ENCODE data around the gene LSP1.
A peak's percentile ranks its signal among the peaks of the same experiment; 100 is the strongest.
"Not testable (repeated sequence)": the region's sequence is repeated elsewhere in the genome, so short reads cannot be mapped to it uniquely, and the experiment has no call there.

The LSP1 gene, protein sequence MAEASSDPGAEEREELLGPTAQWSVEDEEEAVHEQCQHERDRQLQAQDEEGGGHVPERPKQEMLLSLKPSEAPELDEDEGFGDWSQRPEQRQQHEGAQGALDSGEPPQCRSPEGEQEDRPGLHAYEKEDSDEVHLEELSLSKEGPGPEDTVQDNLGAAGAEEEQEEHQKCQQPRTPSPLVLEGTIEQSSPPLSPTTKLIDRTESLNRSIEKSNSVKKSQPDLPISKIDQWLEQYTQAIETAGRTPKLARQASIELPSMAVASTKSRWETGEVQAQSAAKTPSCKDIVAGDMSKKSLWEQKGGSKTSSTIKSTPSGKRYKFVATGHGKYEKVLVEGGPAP

DNA sequence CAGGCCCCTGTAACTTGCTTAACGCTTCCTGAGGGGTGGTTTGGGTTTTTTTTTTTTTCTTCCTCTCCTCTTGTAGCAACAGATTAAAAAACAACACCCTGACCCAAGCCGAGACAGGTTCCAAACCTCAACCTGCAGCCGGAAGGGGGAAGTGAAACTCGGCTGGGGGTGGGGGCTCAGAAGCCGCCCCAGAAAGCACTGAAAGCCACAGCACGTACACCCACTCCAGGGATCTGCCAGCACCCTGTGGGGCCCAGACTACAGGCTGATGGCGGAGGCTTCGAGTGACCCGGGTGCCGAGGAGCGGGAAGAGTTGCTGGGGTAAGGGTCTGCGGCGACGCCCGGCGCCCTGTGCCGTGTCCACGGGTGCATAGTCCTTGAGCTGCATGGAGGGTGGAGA is at the start of gene LSP1:
Gene LSP1, plus strand, starts transcription at position 208 of the 400 bp plus-strand sequence. Its CDS starts 61 bp downstream, at position 269.
- peak; percentile 59 to 81 (median 68) for DNase-seq (ENCODE audit: low read depth in 3 of 3)

DNA sequence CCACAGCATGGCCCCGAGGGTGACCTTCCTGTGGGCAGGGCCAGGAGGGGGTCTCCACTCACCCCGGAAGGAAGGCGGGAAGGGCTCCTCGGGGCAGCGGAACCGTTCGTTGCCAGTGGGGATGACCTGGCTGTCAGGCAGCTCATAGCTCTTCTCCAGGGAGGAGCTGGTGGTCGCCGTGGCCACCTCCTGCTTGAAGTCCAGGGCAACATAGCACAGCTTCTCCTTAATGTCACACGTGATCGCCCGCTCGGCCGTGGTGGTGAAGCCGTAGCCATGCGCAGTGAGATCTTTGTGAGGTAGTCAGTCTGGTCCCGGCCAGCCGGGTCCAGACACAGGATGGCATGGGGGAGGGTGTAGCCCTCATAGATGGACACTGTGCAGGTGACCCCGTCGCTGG is 49.6 kb upstream of the LSP1 start:
- no peak for DNase-seq (ENCODE audit: low read depth in 3 of 3)

DNA sequence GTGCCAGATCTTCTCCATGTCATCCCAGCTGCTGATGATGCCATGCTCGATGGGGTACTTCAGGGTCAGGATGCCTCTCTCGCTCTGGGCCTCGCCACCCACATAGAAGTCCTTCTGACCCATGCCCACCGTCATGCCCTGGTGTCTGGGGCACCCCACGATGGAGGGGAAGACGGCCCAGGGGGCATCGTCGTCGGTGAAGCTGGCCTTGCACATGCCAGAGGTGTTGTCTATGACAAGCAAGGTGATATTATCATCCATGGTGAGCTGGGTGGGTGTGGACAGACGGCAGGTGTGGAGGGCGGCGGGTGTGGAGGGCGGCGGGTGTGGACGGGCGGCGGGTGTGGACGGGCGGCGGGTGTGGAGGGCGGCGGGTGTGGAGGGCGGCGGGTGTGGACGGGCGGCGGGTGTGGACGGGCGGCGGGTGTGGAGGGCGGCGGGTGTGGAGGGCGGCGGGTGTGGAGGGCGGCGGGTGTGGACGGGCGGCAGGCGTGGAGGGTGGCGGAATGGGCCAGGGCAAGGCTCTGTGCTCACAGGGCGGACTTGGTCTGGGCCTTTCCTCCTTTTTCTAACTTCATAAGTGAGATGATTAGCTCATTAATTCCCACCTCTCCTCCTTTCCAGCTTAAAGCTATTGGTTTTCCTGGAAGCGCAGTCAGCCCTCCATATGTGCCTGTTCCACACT is 48.9 kb upstream of the LSP1 start:
- not testable (repeated sequence) for DNase-seq (ENCODE audit: low read depth in 3 of 3)

DNA sequence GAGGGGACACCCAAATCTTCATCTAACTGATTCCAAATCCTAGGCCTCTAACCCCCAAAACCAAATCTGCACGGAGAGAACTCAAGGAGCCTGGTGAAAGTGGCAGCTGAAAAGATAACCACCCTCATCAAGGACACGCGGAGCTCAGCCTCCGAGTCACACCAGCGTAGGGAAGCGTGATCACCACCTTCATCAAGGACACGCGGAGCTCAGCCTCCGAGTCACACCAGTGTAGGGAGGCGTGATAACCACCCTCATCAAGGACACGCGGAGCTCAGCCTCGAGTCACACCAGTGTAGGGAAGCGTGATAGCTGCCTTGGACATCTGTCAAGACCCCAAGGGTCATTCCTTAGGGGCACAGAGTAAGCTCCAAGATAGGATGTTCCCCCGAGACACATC is 47.4 kb upstream of the LSP1 start:
- DNase-seq (ENCODE audit: low read depth in 3 of 3): no peak

DNA sequence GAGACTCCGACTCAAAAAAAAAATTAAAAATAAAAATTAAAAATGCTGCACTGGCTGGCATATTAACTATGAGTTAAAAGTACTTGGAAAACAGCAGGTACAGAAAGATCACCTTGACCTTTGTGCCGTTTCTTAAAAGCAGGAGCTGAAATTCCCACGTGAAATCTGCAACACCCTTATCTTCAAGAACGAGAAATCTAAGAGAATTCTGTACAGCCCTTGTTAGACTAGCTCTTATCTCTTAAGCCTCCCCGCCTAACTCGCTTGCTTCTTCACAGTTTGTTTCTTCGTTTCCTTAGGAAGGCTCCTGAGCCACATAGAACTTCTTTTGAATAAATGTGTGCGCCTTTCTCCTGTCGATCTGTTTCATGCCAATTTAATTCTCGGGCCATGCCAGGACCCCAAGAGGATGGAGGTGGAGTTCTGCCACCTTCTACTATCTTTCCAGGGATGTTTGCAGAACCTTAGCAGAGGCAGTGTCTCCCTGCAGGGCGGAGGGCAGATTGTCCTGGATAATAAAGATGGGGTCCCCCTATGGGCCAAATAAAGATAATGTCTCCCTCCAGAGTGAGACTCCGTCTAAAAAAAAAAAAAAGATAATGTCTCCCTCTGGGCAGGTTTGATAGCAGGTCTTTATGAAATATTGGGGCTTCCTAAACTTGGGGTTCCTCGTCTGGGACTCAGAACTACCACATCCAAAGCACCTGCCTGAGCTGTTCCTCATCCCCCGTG is 45.5 kb upstream of the LSP1 start:
- DNase-seq (ENCODE audit: low read depth in 3 of 3): no peak

DNA sequence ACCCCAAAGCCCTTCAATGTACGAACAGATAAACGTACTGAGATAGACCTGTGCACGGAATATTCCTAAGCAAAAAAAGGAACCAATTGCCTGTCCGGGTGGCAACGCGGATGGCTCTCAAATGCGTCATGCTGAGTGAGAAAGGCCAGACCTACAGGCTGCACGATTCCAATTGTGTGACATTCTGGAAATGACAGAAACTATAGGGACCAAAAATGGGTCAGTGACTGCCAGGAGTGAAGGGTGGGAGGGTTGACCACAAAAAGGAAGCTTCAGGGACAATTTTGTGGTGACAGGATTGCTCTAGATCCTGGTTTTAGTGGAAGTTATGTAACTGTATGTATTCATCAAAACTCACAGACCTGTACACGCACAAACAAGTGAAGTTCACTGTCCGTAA is 42.1 kb upstream of the LSP1 start:
- DNase-seq (ENCODE audit: low read depth in 3 of 3): no peak

DNA sequence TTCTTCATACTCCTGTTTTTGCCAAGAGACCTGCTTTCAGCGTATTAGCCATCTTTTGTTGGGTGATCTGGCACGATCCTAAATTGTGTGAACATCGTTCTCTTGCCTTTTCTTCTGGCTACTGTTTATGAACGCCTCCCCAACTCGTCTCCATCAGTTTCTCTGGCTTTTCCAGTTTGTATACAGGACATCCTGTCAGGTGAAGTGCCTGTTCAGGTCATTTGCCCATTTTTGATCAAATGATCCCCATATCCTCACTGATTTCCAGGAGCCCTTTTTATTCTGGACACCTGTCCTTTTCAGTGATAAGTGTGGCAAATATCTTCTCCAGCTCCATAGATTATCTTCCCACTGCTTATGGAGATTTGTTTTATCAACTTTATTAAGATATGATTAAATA is 40.6 kb upstream of the LSP1 start:
- DNase-seq (ENCODE audit: low read depth in 3 of 3): no peak

DNA sequence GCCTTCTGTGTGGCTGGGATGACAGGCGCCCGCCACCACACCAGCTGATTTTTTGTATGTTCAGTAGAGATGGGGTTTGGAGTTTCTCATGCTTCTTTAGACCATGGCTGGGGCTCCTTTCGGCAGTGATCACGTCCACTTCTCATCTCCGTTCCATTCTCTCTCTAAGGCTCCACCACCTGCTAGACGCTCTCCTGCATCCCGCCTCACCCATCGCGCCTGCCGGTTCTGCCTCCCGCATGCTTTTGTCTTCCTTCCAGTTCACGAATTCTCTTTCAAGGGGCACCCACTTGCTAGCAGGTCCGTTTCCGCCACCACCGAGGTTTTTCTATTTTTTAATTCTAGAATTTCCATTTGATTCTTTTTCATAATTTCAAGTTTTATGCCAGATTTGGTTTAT is 40.1 kb upstream of the LSP1 start:
- DNase-seq (ENCODE audit: low read depth in 3 of 3): no peak

DNA sequence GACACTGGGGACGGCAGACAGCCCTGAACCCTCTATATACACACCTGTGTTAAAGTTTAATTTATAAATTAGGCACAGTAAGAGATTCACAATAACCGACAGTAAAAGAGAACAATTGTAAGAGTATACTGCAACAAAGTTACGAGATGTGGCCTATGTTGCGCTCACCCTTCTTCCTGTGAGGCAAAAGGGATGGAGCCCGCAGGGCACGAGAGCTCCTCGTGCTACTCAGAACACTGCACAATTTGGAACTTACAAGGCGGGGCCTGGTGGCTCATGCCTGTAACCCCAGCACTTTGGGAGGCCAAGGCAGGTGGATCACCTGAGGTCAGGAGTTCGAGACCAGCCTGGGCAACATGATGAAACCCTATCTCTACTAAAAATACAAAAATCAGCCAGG is 39.5 kb upstream of the LSP1 start:
- not testable (repeated sequence) for DNase-seq (ENCODE audit: low read depth in 3 of 3)

DNA sequence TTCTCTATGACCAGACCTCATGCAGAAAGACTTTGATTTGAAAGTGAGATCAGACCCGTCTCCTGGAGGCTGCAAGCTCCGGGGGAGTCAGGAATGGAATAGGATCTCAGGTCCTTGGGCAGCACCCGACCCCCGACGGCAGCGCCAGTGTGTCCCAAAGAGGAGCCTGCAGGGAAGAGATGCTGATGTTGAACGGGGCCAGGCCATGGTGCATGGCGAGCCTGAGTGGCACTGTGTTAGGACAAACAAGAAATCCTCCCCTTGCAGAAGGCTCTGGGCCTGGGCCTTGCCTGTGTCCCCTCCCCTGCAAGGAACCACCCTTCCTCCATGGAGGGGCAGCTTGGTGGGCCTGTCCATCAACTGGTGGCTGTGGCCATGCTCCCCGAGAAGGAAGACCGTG is 38.2 kb upstream of the LSP1 start:
- no peak for DNase-seq (ENCODE audit: low read depth in 3 of 3)

DNA sequence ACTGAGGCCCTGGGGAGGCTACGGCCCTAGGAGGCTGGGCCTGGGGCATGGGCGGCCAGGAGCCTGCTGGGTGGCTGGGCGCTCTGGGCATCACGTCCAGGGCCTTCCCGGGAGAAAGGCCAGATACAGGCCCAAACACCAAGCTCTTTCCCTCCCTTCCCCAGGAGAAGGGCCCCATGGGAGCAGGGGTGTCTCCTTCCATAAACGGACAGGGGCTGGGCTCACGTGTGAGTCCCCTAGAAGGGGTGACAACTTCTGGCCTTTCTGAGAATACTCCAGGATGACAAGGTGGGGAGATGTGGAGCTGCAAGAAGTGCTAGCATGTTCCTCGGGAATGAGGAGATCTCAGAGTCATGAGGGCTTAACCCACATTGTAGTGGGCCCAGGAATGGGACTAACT is 37.6 kb upstream of the LSP1 start:
- no peak for DNase-seq (ENCODE audit: low read depth in 3 of 3)

DNA sequence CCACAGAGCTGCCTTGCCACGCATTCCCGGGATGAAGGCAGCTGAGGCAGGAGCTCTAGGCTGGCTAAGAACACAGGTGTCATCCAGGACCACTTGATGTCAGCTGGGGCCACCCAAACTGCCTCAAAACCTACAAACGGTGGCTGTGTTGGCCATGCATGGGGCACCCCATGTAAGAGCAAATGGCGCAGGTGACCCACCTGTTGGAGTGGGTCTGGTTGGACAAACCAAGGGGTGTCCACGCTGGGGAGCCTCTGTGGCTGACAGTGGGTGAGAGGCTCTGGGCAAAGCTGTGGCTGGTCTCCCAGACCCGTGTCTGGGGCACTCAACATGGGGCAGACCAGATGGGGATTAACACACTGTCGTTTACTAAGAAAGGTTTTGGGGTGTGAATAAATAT is 37.1 kb upstream of the LSP1 start:
- no peak for DNase-seq (ENCODE audit: low read depth in 3 of 3)

DNA sequence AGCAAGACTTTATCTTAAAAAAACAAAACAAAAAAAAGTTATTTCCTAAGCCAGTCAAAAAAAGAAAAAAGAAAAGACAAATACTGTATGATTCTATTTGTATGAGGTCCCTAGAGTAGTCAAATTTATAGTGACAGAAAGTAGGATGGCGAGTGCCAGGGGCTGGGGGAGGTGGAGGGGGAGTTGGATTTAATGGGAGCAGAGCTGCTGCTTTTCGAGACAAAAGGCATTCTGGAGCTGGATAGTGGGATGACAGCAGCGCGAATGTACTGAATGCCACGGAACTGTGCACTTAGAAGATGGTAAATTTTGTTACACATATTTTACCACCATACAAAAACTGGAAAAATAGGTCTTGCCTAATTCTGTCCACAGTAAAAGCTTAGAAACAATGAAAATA is 35.9 kb upstream of the LSP1 start:
- no peak for DNase-seq (ENCODE audit: low read depth in 3 of 3)

DNA sequence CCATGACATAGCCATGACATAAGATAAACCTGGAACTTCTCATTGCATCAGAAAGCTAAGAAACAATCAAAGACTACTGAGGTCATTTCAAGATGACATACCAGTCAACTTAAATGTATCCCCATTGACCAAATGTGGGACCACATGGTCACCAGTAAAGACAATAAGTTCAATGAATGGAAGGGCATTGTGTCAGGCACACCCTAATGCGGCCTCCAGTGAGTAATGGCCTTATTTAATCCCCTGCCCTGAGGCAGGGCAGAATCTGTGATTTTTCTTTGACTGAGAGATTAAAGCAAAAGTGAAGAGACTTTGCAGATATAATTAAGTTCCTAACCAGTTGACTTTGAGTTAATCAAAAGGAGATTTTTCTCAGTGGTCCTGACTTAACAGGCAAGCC is 35.4 kb upstream of the LSP1 start:
- no peak for DNase-seq (ENCODE audit: low read depth in 3 of 3)

DNA sequence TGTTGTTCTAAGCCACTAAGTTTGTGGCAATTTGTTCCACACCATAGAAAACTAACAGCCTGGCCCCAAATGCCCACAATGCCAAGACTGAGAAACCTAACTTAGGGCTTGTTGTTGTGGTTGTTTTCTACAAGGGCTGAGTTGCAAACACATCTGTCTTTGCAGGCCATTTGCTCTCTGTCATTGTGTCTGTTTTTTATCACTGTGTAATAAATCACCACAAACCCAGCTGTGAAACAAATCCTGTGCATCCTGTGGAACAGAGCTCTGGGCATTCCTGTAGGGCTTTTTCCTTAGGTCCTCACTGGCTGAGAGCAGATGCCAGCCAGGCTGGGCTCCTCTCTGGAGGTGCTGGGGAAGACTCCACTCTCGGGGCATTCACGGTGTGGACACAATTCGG is 33.8 kb upstream of the LSP1 start:
- no peak for DNase-seq (ENCODE audit: low read depth in 3 of 3)

DNA sequence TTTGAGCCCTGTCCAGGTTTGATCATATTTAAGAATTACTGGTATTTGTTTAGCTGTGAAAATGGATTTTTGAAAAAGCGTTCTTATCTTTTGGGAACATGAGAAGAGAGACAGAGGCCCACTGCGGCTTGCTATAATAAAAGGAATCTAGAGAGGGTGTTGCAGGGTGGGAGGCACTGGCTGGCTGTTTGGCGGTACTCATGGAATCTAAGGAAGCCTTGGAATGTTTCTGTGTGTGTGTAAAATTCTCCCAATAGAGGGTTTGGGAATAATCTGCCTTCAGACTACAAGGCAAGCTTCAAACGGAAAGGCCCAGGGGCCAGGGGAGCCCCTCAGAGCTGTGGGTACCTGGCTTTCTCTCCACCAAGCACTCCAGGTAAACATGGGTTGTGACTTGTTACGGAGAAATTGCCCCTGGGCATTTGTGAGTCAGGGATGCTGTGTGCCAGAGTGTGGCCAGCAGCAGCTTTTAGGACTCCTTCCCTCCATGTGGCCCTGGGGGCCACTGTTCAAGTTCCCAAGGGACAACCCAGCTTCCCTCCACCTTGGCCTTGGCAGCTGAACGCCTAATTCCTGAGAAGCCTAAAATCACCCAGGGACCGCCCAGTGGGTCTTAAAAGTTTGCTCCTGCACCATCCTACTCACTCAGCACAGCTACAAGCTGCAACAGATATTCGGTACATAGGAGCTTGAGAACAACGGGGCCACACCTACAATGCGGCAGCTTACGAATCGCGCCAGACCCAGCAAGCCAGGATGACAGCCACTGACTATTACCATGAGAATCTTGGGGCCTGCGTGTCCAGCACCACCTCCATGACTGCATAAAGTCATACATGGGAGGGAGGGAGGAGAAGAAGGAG is 32.2 kb upstream of the LSP1 start:
- no peak for DNase-seq (ENCODE audit: low read depth in 3 of 3)

DNA sequence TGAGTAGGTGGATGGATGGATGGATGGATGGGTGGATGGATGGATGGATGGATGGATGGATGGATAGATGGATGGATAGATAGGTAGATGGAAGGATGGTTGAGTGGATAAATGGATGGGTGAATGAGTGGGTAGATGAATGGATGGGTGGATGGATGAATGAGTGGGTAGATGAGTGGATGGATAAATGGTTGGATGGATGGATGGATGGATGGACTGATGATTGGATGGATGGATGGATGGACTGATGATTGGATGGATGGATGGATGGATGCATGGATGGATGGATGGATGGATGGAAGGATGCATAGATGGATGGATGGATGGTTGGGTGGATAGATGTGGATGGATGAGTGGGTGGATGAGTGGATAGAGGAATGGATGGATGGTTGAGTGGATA is 31.3 kb upstream of the LSP1 start:
- no peak for DNase-seq (ENCODE audit: low read depth in 3 of 3)

DNA sequence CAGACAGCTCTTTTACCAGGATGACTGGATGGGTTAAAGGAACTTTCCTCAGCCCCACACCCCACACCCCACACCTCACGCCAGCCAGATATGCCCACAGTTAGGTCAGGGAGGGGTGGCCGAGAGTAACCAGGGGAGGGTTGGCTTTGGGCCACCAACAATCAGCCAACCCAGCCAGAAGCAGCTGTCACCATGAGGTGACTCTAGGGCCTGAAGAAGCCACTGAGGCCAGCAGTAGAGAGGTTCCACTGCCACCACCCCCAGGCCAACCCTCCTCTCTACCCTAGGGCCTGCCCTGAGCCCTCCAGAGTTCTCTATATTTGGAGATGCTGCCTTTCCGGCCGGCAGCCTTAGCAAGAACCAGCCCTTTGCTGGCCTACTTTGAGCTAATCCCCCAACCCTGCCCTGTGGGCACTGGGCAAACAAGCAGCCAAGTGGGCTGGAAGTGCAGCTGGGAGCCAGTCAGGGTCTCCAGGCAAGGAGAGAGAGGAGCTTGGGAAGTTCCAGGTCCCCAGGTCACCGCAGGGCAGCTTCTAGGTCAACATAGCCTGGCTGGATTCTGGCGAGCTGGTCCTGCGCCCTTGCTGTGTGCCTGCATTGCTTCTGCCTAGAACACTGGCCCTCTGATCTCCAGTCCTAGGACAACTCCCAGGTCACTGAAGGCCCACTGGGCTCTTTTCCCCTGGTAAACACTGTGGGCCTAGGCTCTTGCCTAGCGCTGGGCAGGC is 30.1 kb upstream of the LSP1 start:
- DNase-seq (ENCODE audit: low read depth in 3 of 3): no peak

DNA sequence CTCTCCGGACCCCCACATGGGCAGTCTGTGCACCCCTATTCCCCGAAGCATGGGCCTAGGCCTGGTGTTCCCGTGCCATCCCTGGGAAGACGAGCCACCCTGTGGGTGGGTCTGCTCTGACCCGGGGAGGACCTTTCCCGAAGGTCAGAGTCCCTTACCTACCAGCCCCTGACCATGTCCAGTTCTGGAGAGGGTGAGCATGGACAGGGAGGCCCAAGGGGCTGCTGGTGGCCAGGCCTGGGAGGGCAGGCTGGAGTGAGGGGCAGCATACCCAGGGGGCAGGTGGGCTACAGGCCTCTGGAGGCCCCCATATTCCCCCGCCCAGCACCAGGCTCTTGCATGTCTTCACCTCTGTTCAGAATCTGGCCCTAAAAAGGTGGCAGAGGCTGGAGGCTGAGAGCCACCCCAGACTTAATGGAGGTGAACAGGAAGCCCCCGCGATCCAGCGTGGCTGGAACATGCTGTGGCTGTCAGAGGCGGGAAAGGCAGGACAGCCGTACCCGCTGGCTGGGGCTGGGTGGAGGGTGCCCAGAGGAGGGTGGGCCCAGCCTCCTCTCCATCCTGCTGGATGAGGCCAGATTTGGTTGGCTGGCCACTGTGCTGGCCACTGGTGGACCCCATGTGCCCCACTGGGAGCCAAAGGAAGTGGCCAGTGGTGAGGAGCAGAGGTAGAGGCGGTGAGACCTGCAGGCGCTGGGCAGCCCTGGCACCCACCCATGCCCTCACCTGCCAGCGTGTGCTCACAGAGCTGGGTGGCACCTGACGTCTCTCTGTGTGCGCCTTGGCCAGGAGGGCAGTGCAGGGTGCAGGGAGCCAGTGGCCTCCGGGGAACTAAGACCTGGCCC is 29.3 kb upstream of the LSP1 start:
- DNase-seq (ENCODE audit: low read depth in 3 of 3): no peak
